SK-N-SH (cell line): ENCODE data around the gene XRRA1. TPM values are rescaled to one million over a fixed set of nuclear protein-coding genes. Genes with fewer than 3 reads are reported as not detected.

Experiments used
- CTCF ChIA-PET: fragments of 300-600, 350-600 bp; formaldehyde crosslinking; extraction: SDS; loops from one replicate; lab custom pipeline; 2021; lab: Yijun Ruan, JAX
- POLR2A ChIA-PET: fragments of 350-600 bp; sonication (Branson Sonifier 250); formaldehyde crosslinking; extraction: SDS; loops from one replicate; lab custom pipeline; 2020; ENCODE audit warnings: antibody characterized with exemption, inconsistent platforms; lab: Yijun Ruan, JAX
- DNase-seq: peaks from one replicate; pipeline ENCODE4 v3.0.0; 2012
- H2AFZ ChIP-seq: fragments of 200-600 bp; sonication (generic); 2 replicates; pipeline ENCODE4 v1.8.1; 2016; ENCODE audit warnings: antibody characterized with exemption, mild to moderate bottlenecking, low read depth
- H3F3A ChIP-seq: fragments of 200-600 bp; sonication (generic); replicated peaks from 2 replicates; pipeline ENCODE3; 2016; ENCODE audit warnings: antibody characterized with exemption, mild to moderate bottlenecking; ENCODE audit not compliant: insufficient read depth
- H3K27ac ChIP-seq, 2 experiments: fragments of 200-500 bp in 1 of 2; fragments of 200-600 bp in 1 of 2; sonication (Bioruptor generic) in 1 of 2; sonication (generic), shearing (Covaris generic) in 1 of 2; 2 replicates each; pipeline versions ENCODE4 v1.5.1 to v1.6.1; 2014 to 2016; ENCODE audit warnings: low read depth in 2 of 2, inconsistent platforms in 1 of 2, low read length in 1 of 2, mild to moderate bottlenecking in 1 of 2, mixed read lengths in 1 of 2
- H3K27me3 ChIP-seq: fragments of 200-600 bp; sonication (generic), shearing (Covaris generic); 2 replicates; pipeline ENCODE4 v1.6.1; 2016; ENCODE audit warnings: mixed run types; ENCODE audit not compliant: insufficient read depth
- H3K36me3 ChIP-seq, 2 experiments: fragments of 200-500 bp in 1 of 2; fragments of 200-600 bp in 1 of 2; sonication (Bioruptor generic) in 1 of 2; sonication (generic) in 1 of 2; replicated peaks in 1 of 2; 2 replicates each; pipeline versions ENCODE3 to v1.5.1; 2014 to 2016; ENCODE audit warnings: low read length in 1 of 2, mild to moderate bottlenecking in 1 of 2; ENCODE audit not compliant: insufficient read depth in 2 of 2, control insufficient read depth in 1 of 2
- H3K4me1 ChIP-seq, 2 experiments: fragments of 200-500 bp in 1 of 2; fragments of 200-600 bp in 1 of 2; sonication (Bioruptor generic) in 1 of 2; sonication (generic), shearing (Covaris generic) in 1 of 2; 2 replicates each; pipeline versions ENCODE4 v1.5.1 to v1.6.1; 2014 to 2016; ENCODE audit warnings: low read depth in 1 of 2, low read length in 1 of 2, mixed run types in 1 of 2; ENCODE audit not compliant: insufficient read depth in 2 of 2, control insufficient read depth in 1 of 2
- H3K4me2 ChIP-seq: fragments of 200-600 bp; sonication (generic), shearing (Covaris generic); 2 replicates; pipeline ENCODE4 v1.6.1; 2017; ENCODE audit warnings: mixed run types
- H3K4me3 ChIP-seq, 2 experiments: fragments of 200-500 bp in 1 of 2; fragments of 200-600 bp in 1 of 2; sonication (Bioruptor generic) in 1 of 2; sonication (generic), shearing (Covaris generic) in 1 of 2; 2 replicates each; pipeline versions ENCODE4 v1.5.1 to v1.8.1; 2014 to 2016; ENCODE audit warnings: low read depth in 2 of 2, inconsistent platforms in 1 of 2, low read length in 1 of 2, mild to moderate bottlenecking in 1 of 2, mixed read lengths in 1 of 2, moderate library complexity in 1 of 2
- H3K79me2 ChIP-seq: fragments of 200-600 bp; sonication (generic); 2 replicates; pipeline ENCODE4 v1.8.1; 2017; ENCODE audit warnings: mild to moderate bottlenecking; ENCODE audit not compliant: insufficient read depth
- H3K9ac ChIP-seq: fragments of 200-600 bp; sonication (generic); 2 replicates; pipeline ENCODE4 v1.6.1; 2017; ENCODE audit warnings: mixed run types
- H3K9me2 ChIP-seq: fragments of 200-600 bp; sonication (generic); 2 replicates; pipeline ENCODE4 v1.6.1; 2017; ENCODE audit warnings: mixed run types
- H3K9me3 ChIP-seq: fragments of 200-600 bp; sonication (generic); 2 replicates; pipeline ENCODE4 v1.6.1; 2017; ENCODE audit warnings: mixed run types, mild to moderate bottlenecking, moderate library complexity
- H4K20me1 ChIP-seq: fragments of 200-600 bp; sonication (generic); 2 replicates; pipeline ENCODE4 v1.6.1; 2017; ENCODE audit warnings: mild to moderate bottlenecking, mixed run types; ENCODE audit not compliant: insufficient read depth
- CTCF ChIP-seq: fragments of 200-600 bp; sonication (generic); IDR thresholded peaks from 2 replicates; pipeline ENCODE4 v1.6.1; 2017; ENCODE audit warnings: antibody characterized with exemption, mild to moderate bottlenecking, moderate library complexity
- ELF1 ChIP-seq: IDR thresholded peaks from 2 replicates; pipeline ENCODE4 v1.4.0; 2012
- EP300 ChIP-seq, 2 experiments: IDR thresholded peaks; 2 replicates each; pipeline versions ENCODE4 v1.4.0 to v1.6.1; 2012; ENCODE audit warnings: borderline replicate concordance in 1 of 2, low read depth in 1 of 2, low read length in 1 of 2
- FOXM1 ChIP-seq: IDR thresholded peaks from 2 replicates; pipeline ENCODE4 v1.4.0; 2012; ENCODE audit warnings: low read depth, mild to moderate bottlenecking
- GABPA ChIP-seq: IDR thresholded peaks from 2 replicates; pipeline ENCODE4 v1.4.0; 2012; ENCODE audit warnings: low read depth, mild to moderate bottlenecking
- IRF3 ChIP-seq: fragments of 150-350 bp; IDR thresholded peaks from 2 replicates; pipeline ENCODE4 v1.6.1; 2016; ENCODE audit warnings: mild to moderate bottlenecking, low read depth, low read length
- JUND ChIP-seq: IDR thresholded peaks from 2 replicates; pipeline ENCODE4 v1.4.0; 2012
- MAX ChIP-seq: IDR thresholded peaks from 2 replicates; pipeline ENCODE4 v1.4.0; 2012; ENCODE audit warnings: low read depth
- MEF2A ChIP-seq: IDR thresholded peaks from 2 replicates; pipeline ENCODE4 v1.4.0; 2012; ENCODE audit warnings: low read depth, borderline replicate concordance
- MXI1 ChIP-seq: IDR thresholded peaks from 2 replicates; pipeline ENCODE4 v1.6.1; 2012; ENCODE audit warnings: mild to moderate bottlenecking, low read depth, low read length, improper control_type of control experiment
- NFIC ChIP-seq: IDR thresholded peaks from 2 replicates; pipeline ENCODE4 v1.4.0; 2012; ENCODE audit warnings: borderline replicate concordance
- POLR2AphosphoS5 ChIP-seq: IDR thresholded peaks from 2 replicates; pipeline ENCODE4 v1.6.1; 2012; ENCODE audit warnings: low read depth, low read length
- RAD21 ChIP-seq: IDR thresholded peaks from 2 replicates; pipeline ENCODE4 v1.6.1; 2012; ENCODE audit warnings: mild to moderate bottlenecking, low read length
- RCOR1 ChIP-seq: fragments of 150-350 bp; IDR thresholded peaks from 2 replicates; pipeline ENCODE4 v1.6.1; 2017; ENCODE audit warnings: antibody characterized with exemption, low read length
- RFX5 ChIP-seq: IDR thresholded peaks from 2 replicates; pipeline ENCODE4 v1.6.1; 2012; ENCODE audit warnings: mild to moderate bottlenecking, improper control_type of control experiment, low read length
- RXRA ChIP-seq: IDR thresholded peaks from 2 replicates; pipeline ENCODE4 v1.4.0; 2012; ENCODE audit warnings: low read depth, mild to moderate bottlenecking, borderline replicate concordance
- SIN3A ChIP-seq: IDR thresholded peaks from 2 replicates; pipeline ENCODE4 v1.6.1; 2012; ENCODE audit warnings: low read depth, mild to moderate bottlenecking, low read length, moderate library complexity, borderline replicate concordance
- SMC3 ChIP-seq: IDR thresholded peaks from 2 replicates; pipeline ENCODE4 v1.6.1; 2012; ENCODE audit warnings: low read depth, low read length, improper control_type of control experiment
- TAF1 ChIP-seq: IDR thresholded peaks from 2 replicates; pipeline ENCODE4 v1.6.1; 2012; ENCODE audit warnings: low read depth, mild to moderate bottlenecking, low read length, moderate library complexity, borderline replicate concordance
- TEAD4 ChIP-seq: IDR thresholded peaks from 2 replicates; pipeline ENCODE4 v1.4.0; 2012; ENCODE audit warnings: mild to moderate bottlenecking, borderline replicate concordance; ENCODE audit not compliant: insufficient read depth
- USF1 ChIP-seq: IDR thresholded peaks from 2 replicates; pipeline ENCODE4 v1.4.0; 2012; ENCODE audit warnings: low read depth, borderline replicate concordance
- USF2 ChIP-seq: fragments of 150-350 bp; IDR thresholded peaks from 2 replicates; pipeline ENCODE4 v1.6.1; 2017; ENCODE audit warnings: antibody characterized with exemption, low read length, low read depth, borderline replicate concordance
- WGBS: methylation state at CpG from one replicate; pipeline ENCODE4 v1.1.6; 2017; ENCODE audit warnings: low lambda C conversion rate; 5-methylcytosine and 5-hydroxymethylcytosine counted together
- polyA plus RNA-seq, 3 experiments: library from polyadenylated mRNA; depleted of rRNA; stranded (reverse); fragments of >200 nt; gene quantifications; 2 replicates each; pipeline ENCODE4 v1.2.3, GENCODE V29; 2012

XRRA1 gene
- polyA plus RNA-seq, 1 of the 3 experiments (the other 2 are of a cell fraction) = 12.9 TPM

GRCh38 chr11:74948898-74949752 is at the start of gene XRRA1, which contains the start of gene SPCS2 (continued):
- peak; percentile 78 for TF ChIP-seq USF2
- TF ChIP-seq POLR2AphosphoS5 = peak; percentile 85
- TF ChIP-seq IRF3 = peak; percentile 33; the same call in 1 of the 2 replicates
- peak; percentile 89 for TF ChIP-seq MXI1
- TF ChIP-seq TAF1 = peak; percentile 90
- TF ChIP-seq, all 33 proteins: peak for 15

GRCh38 chr11:74992852-74993251 is 44.0 kb upstream of the XRRA1 start:
- H3K79me2 ChIP-seq = peaks cover 12% of the 10 kb centered on the region; the same call in 1 of the 2 replicates
- no peaks in the 10 kb centered on the region for H3K9me3 ChIP-seq
- H2AFZ ChIP-seq = no peak overlapping the region
- H3K9me2 ChIP-seq = no peaks in the 10 kb centered on the region
- no peaks in the 10 kb centered on the region for H3K27me3 ChIP-seq
- no peak overlapping the region for H3K27ac ChIP-seq
- H3K4me2 ChIP-seq = no peak overlapping the region
- 96% methylated on average over 5 of the region's 5 CpGs for WGBS
- DNase-seq = no peak
- peaks cover 0 to 10% of the 10 kb centered on the region in 2 experiments; a peak in 2 of 4 replicates for H3K4me1 ChIP-seq
- no peaks in the 10 kb centered on the region for H4K20me1 ChIP-seq
- CTCF ChIA-PET = interaction anchor here (1.1 to 1.4 kb wide), 2 partner anchors 30 to 147 kb away, joined by 4 to 6 read pairs; no protein-coding TSS in a partner anchor
- H3F3A ChIP-seq = no peaks in the 10 kb centered on the region
- POLR2A ChIA-PET = no interaction called here
- H3K4me3 ChIP-seq = no peak overlapping the region
- peaks cover 17% of the 10 kb centered on the region in 2 experiments for H3K36me3 ChIP-seq
- no peak overlapping the region for H3K9ac ChIP-seq
- TF ChIP-seq MAX (no peak), JUND (no peak), FOXM1 (no peak), RFX5 (no peak), ELF1 (no peak), RXRA (no peak), TEAD4 (no peak), SMC3 (no peak), IRF3 (no peak), CTCF (no peak), RCOR1 (no peak), EP300 (IDR thresholded peaks at IDR 0.05; ENCODE audit: borderline replicate concordance in 1 of 2, low read depth in 1 of 2, low read length in 1 of 2) (no peak), RAD21 (no peak), NFIC (no peak), USF1 (no peak), GABPA (no peak), SIN3A (no peak), USF2 (no peak), MEF2A (no peak)
